Activated naive CD8-positive, alpha-beta T cell treated with anti-CD3 and anti-CD28 coated beads for 36 hours (primary cell): ENCODE measurements around the gene ERO1A. TPM values are rescaled to one million over a fixed set of nuclear protein-coding genes. Genes with fewer than 3 reads are reported as not detected.

Source experiments
- DNase-seq: peaks from one replicate; pipeline ENCODE4 v3.0.0; 2021
- H3K27ac Mint-ChIP-seq: one replicate; pipeline ENCODE4 v1.8.0; 2022; ENCODE audit warnings: mild to moderate bottlenecking, moderate library complexity, mixed read lengths
- H3K27me3 Mint-ChIP-seq: one replicate; pipeline ENCODE4 v1.8.0; 2022; ENCODE audit warnings: mild to moderate bottlenecking, mixed read lengths
- H3K36me3 Mint-ChIP-seq: one replicate; pipeline ENCODE4 v1.8.0; 2021; ENCODE audit warnings: mild to moderate bottlenecking, mixed read lengths
- H3K4me1 Mint-ChIP-seq: one replicate; pipeline ENCODE4 v1.8.0; 2021; ENCODE audit warnings: mixed read lengths
- H3K4me3 Mint-ChIP-seq: one replicate; pipeline ENCODE4 v1.8.0; 2022; ENCODE audit warnings: mild to moderate bottlenecking, moderate library complexity, mixed read lengths
- H3K9me3 Mint-ChIP-seq: one replicate; pipeline ENCODE4 v1.8.0; 2022; ENCODE audit warnings: mixed read lengths
- total RNA-seq, 2 experiments: library from RNA; stranded (reverse); gene quantifications; one replicate each; pipeline ENCODE4 v1.2.3, GENCODE V29; 2021

ERO1A gene
- total RNA-seq, 2 experiments from 2014 or later = 120 to 121 TPM

DNA sequence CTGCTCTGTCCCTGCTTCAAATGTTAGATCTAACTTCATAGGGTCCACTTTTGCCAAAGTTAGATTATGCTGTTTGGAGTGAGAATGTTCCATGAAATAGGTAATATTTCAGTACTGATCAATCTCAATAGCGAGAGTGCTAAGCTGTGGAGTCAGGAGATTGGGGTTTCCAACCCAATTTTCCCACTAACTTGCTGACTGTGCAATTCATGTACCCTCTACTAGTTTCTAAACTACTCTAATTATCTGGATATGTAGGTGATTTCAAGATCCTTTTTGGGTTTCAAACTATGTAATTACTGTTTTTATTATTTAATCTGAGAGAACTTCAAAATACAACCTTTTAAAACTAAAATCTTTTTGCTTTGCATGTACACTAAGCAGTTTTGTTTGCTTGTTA is 96.8 kb downstream of the ERO1A start:
- H3K9me3 Mint-ChIP-seq = peaks cover 13% of the 10 kb centered on the region
- no peak overlapping the region for H3K27ac Mint-ChIP-seq
- no peak for DNase-seq
- H3K27me3 Mint-ChIP-seq = no peaks in the 10 kb centered on the region
- peaks cover 1% of the 10 kb centered on the region for H3K36me3 Mint-ChIP-seq
- H3K4me1 Mint-ChIP-seq = no peaks in the 10 kb centered on the region
- no peak overlapping the region for H3K4me3 Mint-ChIP-seq

DNA sequence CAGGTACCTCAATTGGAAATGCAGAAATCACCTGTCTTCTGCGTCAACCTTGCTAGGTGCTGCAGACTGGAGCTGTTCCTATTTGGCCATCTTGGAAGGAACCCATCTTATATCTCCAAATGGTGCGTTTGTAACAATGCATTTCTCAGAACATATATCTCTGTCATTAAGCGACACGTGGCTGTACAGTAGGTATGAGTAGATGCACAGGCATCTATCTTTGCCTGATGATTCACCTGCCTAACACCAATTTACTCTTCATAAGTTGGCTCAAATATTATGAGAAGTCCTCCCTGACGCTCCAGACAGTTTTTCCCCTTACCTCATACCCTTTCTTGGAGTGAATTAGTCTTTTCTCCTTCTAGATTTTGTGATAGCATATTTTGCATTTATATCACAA is 98.5 kb downstream of the ERO1A start:
- H3K9me3 Mint-ChIP-seq = peaks cover 13% of the 10 kb centered on the region
- no peak overlapping the region for H3K27ac Mint-ChIP-seq
- no peaks in the 10 kb centered on the region for H3K4me1 Mint-ChIP-seq
- H3K36me3 Mint-ChIP-seq = peaks cover 1% of the 10 kb centered on the region
- DNase-seq = no peak
- no peaks in the 10 kb centered on the region for H3K27me3 Mint-ChIP-seq
- no peak overlapping the region for H3K4me3 Mint-ChIP-seq

DNA sequence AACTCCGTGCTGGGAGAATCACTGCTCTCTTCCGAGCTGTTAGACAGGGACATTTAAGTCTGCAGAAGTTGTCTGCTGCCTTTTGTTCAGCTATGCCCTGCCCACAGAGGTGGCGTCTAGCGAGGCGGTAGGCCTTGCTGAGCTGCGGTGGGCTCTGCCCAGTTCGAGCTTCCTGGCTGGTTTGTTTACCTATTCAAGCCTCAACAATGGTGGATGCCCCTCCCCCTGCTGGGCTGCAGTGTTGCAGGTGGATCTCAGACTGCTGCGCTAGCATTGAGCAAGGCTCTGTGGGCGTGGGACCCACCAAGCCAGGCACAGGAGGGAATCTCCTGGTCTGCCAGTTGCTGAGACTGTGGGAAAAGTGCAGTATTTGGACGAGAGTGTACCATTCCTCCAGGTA is 99.0 kb downstream of the ERO1A start:
- peaks cover 14% of the 10 kb centered on the region for H3K9me3 Mint-ChIP-seq
- DNase-seq = no peak
- no peak overlapping the region for H3K4me3 Mint-ChIP-seq
- peaks cover 1% of the 10 kb centered on the region for H3K36me3 Mint-ChIP-seq
- H3K27ac Mint-ChIP-seq = no peak overlapping the region
- no peaks in the 10 kb centered on the region for H3K4me1 Mint-ChIP-seq
- H3K27me3 Mint-ChIP-seq = no peaks in the 10 kb centered on the region

DNA sequence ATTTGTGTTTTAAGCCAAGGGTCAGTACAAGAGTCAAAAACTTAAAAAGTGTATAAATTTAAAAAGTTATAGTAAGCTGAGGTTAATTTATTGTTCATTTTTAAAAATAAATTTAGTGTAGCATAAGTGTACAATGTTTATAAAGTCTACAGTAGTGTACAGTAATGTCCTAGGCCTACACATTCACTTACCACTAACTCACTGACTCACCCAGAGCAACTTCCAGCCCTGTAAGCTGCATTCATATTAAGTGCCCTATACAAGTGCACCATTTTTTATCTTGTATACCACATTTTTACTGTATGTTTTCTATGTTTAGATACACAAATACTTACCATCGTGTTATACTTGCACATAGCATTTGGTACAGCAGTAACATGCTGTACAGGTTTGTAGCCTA is 105.0 kb downstream of the ERO1A start:
- Mint-ChIP-seq H3K9me3 (peaks cover 11% of the 10 kb centered on the region), H3K4me3 (no peak overlapping the region), H3K4me1 (no peaks in the 10 kb centered on the region), H3K27me3 (no peaks in the 10 kb centered on the region), H3K27ac (no peak overlapping the region), H3K36me3 (peaks cover 1% of the 10 kb centered on the region)
- no peak for DNase-seq

Other genes starting within 250 kb of the ERO1A start
- gene TXNDC16, start 143.1 kb downstream of the ERO1A start, total RNA-seq = 1 to 10 TPM; 6.6 to 8.1 TPM
- under 1 TPM; 0.27 to 0.32 TPM for gene GPR137C, start 142.7 kb downstream of the ERO1A start, total RNA-seq
- gene PSMC6, start 11.6 kb upstream of the ERO1A start, total RNA-seq = 100 to 1,000 TPM; 117 to 123 TPM
- gene STYX, start 34.6 kb upstream of the ERO1A start, total RNA-seq = 10 to 100 TPM; 16.3 to 17.5 TPM
- gene GNPNAT1, start 96.0 kb upstream of the ERO1A start, total RNA-seq = 10 to 100 TPM; 42.2 to 42.4 TPM